ENCODE results near the gene KIAA1671.

KIAA1671 gene

DNA sequence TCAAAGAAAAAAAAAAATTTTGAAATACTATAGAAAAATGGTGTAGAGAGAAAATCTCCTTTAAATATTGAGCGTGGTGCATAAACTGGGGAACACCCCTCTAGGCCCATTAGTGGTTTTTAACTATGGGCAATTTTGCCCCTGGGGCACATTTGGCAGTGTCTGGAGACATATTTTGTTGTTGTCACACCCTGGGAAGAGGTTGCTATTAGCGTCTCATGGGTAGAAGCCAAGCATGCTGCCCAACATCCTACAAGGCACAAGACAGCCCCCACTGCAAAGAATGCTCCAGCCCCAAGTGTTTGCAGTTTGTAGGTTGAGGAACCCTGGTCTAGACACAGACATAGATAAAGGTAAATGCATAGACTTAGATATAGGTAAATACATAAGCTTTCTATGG lies 92.6 kb downstream of the KIAA1671 start:
- DNase-seq (ENCODE audit: low read depth) = no peak

DNA sequence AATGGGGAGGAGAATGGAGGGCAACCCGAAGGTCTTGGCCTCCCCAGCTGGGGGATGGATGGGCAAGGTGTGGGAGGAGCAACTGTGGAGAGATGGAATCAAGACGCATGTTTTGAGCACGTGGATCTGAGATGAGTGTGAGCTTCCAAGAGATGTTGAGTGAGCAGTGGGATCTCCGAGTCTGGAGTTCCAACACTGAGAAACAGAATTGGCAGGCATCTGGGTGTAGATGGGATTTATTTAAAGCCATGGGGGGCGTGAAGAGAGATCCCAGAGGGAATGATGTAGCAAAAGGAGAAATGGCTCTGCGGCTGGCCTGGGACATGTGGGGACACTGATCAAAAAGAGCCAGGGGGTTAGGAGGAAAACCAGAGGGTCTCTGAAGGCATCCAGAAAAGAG lies 95.6 kb downstream of the KIAA1671 start:
- DNase-seq (ENCODE audit: low read depth) = no peak

DNA sequence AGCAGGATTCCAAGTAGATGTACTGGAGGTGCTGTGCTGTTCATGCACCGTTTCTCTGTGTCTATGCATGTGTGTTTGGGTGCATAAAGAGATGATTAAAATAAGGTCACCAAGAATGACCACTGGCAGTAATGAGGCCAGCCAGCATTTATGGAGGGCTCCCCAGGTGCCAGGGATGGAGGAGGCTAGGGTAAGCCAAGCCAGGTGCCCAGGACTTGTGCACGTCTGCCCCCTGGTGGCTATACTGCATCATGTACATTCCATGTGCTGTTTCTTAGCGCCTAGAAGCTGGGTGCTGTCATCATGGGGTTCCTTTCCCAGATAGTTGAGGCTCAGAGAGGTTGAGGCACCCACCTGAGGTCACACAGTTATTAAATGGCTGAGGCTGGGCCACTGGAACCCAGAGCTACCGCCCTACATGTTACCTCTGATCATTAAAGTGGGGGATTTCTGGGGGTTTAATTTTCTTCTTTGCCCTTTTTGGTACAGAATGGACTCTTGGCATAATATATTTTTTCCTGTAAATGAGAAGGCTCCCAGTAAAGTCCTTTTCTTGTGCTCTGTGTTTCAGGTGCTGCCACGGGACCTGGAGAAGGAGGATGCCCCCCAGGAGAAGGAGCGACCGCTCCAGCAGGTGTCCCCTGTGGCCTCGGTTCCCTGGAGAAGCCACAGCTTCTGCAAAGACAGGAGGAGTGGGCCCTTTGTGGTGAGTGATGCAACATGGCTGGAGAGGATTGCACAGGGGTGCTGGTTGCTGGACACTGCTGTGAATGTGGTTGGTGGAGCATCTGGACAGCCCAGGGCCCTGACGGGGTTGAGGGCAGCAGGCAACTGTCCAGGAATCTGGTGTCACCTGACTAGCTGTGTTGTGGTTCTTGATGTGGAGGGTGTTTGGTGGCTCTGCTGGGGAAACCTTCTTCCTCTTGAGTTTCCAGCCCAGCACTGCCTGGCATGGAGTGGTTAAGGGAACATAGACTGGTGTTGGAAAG lies 96.4 kb downstream of the KIAA1671 start:
- DNase-seq (ENCODE audit: low read depth) = peak; percentile 55

DNA sequence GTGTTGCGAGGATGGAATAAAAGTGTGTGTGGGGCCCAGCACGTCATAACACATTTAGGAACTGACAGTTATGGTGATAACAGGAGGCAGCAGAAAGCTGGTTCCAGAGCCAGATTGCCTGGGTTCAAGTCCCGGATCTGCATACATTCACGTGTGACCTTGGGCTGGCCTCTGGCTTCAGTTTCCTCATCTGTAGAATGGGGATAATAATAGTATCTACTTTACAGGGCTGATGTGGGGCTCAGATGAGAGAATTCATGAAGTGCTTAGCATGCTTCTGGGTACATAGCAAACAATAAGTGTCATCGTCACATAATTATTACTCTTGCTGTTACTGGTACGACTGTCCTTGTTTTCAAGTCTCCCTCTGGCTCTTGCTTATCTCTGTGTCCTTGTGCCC lies 97.3 kb downstream of the KIAA1671 start:
- DNase-seq (ENCODE audit: low read depth) = no peak

DNA sequence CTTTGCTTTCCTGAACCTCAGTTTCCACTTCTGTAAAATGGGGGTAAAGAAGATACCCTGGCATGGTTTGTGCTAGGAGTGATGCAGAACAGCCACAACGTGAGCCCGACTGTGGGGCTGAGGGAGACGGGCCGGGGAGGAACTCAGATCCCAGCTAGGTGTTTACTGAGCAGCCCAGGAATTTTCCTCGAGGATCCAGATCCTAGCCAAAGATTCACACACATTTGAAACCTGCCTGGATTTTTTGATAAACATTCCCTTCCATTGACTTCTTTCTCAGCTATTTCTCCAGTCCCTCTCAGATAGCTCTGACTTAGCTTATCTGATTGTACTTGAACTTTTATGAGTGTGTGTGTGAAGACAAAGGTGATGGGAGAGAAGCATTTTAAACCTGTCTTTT lies 98.0 kb downstream of the KIAA1671 start:
- no peak for DNase-seq (ENCODE audit: low read depth)

DNA sequence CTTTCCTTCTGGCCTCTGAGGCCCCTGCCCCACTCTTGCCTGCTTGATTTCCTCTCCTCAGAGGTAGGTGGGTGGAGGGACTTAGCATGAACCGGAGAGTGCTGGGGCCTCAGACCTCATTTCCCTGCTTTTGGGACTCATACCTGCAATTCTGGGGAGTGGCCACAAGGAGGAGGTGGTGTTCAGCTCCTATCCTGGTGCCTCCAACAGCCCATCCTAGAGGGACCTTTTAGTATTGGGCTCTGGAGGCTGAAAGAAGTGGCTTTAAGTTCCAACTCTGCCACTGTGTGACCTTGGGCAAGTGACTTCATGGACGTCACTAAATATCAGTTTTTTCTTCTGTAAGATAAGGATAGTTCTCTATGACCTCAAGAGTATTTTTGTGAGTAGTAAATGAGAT lies 98.6 kb downstream of the KIAA1671 start:
- DNase-seq (ENCODE audit: low read depth) = no peak

DNA sequence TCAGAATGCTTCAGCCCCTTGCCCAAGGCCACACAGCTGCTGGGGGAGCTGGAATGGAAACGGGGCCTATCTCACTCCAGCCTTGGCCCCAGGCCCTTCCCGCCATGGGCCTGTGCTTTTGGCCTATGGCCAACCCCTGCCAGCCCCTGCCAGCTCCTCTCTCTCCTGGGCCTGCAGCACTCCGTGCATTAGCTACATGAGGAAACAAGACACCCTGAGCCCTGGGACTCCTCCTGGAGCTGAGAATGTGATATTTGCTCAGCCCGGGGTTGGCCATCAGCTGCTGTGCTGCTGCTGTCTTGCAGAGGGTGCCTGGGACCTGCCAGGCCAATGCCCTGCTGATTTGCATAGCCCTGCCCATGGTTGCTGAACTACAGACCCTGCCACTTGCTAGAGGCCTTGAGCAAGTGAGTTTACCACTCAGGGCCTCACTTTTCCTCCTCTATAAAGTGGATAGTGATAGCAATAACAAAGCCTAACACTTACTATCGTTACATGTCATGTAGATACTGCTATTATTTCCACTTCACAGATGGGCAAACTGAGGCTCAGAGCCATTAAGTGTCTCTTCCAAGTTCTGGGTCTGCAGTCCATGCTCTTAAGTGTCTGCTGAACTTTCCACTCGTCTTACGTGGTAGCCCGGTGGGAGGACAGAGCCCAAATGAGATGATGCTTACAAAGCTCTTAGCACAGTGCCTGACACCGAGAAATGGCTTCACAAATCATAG lies 99.6 kb downstream of the KIAA1671 start:
- no peak for DNase-seq (ENCODE audit: low read depth)

DNA sequence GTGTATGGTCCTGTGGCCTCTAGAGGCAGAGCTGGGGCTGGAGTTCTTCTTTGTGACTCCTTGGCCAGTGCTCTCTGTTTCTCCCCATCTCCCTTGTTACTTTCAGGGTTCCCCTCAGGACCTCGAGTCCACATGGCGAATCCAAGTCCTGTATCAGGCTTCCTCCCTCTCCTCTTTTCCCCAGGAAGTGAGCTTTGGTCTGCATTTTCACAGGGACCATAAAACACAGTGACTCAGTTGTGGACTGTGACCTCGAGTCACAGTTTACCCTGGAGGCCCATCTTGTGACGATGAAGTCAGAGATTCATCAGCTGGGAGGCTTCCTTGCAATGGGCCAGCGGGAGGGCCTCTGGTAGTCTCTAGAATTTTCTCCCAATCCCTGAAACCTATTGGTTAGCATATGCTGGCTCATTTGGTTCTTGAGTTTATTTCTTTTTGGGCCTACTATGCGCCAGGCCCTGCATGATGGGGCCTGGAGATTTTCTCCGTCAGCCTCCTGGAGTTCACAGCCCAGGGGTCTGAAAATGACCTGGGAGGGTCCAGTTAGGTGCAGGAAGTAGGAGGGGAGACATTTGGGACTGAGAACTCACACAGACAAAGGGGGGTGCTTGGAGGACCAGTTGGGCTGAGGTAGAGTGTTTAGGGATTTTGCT lies 100.8 kb downstream of the KIAA1671 start:
- DNase-seq (ENCODE audit: low read depth) = no peak

DNA sequence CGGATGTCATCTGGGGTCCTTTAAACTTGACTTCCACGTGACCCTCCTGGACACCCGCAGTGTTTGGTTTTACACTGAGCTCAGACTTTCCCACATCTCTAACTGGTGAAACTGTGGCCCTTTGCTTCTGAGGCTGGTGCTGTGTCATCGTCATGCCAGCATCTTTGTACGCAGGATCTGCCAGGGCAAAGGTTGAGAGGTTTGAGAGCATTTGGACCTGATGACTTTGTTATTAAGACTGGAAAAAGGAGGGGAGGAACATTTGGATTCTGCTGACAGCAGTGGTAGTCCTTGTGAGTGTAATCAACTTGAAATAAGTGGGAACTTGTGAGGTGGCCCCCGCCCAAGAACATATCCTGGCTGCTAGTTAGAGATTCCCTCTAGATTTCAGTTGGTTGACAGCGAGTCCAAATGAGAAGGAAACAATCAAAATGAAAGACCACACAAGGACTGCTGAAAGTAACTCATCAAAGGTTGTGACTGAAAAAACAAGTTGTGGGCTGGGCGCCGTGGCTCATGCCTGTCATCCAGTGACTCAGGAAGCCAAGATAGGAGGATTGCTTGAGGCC lies 102.5 kb downstream of the KIAA1671 start:
- no peak for DNase-seq (ENCODE audit: low read depth)

DNA sequence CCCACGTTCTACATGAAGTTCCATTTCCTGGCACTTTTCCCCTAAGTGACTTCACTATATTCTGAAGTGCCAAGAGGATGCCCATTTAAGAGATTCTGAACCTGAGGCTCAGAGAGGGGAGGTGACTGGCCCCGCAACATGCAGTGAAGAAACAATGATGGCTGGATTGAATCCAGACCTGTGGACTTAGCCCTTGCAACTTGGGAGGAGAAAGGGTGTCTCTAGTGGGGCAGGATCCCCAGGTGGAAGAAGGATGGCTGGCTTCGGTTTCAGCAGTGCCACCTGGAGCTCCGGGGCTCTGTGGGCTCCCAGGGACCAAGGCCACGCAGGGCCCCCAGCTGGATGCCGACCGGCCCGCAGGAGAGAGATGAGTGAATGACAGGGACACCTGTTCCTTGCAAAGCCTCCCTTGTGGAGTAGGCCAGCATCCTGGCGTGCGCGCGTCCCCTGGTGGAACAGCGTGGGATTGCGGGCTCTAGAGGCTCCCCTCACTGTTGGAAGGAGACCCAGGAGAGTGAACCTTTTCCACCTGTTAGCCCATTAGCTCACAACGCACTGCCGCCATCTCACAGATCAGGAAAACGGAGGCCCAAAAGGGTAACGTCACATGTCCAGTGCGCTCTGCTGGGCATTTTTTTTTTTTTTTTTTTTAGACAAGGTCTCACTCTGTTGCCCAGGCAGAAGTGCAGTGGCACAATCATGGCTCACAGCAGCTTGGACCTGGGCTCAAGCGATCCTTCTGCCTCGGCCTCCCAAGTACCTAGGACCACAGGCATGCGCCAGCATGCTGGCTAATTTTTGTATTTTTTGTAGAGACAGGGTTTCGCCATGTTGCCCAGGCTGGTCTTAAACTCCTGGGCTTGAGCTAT lies 104.7 kb downstream of the KIAA1671 start:
- peak; percentile 52 for DNase-seq (ENCODE audit: low read depth)

DNA sequence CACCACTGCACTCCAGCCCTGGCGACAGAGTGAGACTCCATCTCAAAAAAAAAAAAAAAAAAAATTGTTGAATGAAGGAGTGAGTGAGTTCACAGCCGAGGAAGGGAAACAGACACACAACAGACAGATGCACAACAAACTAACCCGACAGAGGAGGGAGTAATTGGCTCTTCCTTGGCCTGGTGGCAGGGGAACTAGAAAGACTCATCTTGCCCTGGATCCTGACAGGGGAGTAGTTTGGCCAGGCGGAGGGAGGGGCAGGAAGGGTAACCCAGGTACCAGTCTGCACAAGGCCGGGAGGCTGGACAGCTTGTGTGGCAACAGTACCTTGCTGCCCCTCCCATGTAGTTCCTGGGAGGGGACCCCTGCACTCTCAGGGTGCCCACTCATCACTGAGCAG lies 106.9 kb downstream of the KIAA1671 start:
- DNase-seq (ENCODE audit: low read depth) = no peak

DNA sequence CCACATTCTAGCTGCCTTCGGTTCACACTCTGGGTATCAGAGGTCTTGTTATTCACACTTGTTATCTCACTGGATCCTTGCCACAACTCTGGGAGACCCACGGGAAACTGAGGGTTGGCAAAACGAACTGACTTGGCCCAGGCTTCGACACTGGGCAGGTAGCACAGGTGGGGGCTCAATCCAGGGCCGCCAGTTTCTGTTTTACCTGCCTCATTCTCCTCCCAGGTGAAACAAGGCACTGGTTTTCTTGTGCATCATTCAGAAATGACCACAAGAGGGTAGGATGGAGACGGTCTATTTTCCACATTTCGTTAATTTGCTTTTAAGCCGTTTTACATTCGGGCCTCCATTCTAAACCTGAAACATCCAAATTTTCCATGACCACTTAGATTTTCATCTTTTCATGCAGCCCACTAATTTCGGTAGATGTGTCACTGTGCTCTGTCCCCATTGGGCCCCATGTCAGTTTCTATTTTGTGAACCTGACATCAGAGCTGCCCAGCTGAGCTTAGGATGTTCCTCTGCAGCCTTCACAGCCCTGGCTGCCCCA lies 108.1 kb downstream of the KIAA1671 start:
- no peak for DNase-seq (ENCODE audit: low read depth)

DNA sequence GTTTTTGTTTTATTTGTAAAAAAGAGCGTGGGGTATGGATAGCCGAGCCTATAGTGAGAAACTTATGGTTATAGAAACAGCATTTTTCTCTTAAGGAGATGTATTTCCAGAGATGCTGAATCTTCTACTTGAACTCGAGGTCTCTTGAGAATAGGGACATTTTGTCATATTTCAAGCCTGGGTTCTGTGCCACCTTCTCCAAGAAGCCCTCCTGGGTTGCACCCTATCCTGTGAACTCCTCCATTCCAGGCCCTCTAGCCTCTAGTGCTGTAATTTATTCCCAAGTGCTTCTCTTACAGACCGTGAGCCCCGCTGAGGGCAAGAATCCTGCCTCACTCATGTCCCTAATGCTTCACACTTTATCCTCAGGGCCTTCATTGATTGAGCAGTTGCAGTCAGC lies 108.6 kb downstream of the KIAA1671 start:
- no peak for DNase-seq (ENCODE audit: low read depth)

DNA sequence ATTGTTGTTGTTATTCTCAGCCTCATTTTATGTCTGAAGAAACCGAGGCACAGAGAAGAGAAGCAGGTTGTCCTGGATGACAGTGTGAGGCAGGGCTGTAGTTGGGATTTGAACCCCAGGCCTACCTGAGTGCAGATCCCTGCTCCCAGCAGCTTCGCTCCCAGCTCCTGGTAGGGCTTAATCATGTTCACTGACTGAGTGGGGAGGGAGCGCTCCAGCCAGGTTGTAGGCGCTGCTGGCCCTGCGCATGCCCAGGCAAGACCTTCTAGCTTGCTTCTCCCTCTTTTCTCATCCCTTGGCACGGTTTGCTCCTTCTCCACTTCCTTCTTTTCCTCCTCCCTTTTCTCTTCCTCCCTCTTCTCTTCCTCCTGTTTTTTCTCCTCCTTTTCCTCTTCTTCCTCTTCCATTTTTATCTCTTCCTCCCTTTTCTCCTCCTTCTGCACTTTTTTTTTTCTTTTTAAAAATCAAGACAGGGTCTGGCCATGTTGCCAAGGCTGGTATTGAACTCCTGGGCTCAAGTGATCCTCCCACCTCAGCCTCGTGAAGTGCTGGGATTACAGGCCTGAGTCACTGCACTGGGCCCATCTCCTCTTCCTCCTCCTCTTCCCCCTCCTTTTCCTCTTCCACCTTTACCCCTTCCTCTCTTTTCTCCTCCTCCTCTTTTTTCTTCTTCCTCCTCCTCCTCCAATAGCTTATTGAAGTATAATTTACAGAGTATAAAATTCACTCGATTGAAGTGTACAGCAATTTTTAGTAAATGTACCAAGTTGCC lies 109.3 kb downstream of the KIAA1671 start:
- DNase-seq (ENCODE audit: low read depth) = no peak

DNA sequence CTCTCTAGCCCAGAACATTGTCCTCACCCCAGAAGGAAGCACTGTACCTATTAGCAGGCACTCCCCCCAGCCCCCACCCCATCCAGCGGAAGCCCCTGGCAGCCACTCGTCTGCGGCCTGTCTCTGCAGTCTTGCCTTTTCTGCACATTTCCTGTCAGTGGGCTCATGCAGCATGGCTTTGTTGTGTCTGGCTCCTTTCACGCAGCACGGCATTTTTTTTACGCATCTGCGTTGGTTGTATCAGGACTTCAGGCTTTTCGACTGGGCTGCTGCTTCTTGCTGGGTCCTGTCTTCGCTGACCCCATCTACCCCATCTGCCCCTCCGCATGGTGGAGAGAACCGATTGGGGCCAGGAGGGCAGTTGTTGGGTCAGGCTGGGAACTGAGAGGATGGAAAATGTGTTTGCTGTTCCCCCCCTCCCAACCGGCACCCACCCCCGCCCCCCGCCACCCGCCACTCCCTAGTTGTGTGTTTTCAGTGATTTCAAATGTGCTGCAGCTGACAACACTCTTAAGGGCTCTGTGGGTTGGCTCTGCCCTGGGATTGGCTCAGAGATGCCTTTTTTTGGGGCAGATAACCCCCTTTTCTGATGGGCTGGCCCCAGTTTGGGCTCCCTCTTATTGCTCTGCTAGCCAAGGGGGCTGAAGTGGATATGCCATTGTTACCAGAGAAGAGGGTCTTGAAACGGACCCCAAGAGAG lies 110.0 kb downstream of the KIAA1671 start:
- peak; percentile 51 for DNase-seq (ENCODE audit: low read depth)

DNA sequence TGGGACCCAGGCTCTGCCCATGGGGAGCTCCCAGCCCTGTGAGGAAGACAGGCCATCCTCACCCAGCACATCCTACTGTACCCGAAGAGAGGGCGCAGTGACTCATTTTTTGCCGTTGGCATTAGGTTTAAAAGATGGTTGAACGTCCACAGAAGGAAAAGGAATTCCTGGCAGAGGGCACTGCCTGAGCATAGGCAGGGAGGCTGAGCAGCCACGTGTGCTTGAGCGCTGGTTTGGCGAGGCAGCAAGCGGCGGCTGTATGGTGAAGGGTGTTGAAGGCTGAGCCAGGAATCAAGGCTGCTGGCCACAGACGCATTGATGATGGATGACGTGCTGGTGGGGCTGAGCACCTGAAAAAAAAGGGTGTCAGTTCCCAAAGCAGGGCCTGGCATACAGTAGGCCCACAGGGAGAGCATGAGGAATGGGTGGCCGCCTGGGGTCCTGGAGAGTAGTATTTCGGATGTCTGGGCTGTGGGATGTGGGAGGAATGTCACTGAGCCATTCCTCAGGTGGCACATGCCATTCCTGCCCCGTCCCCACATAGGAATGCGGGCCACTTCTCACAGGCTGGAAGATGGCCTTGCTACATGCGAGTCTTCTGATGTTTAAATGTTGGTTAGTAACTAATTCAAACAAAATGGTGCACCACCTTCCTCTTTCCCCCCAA lies 112.5 kb downstream of the KIAA1671 start:
- DNase-seq (ENCODE audit: low read depth) = no peak

DNA sequence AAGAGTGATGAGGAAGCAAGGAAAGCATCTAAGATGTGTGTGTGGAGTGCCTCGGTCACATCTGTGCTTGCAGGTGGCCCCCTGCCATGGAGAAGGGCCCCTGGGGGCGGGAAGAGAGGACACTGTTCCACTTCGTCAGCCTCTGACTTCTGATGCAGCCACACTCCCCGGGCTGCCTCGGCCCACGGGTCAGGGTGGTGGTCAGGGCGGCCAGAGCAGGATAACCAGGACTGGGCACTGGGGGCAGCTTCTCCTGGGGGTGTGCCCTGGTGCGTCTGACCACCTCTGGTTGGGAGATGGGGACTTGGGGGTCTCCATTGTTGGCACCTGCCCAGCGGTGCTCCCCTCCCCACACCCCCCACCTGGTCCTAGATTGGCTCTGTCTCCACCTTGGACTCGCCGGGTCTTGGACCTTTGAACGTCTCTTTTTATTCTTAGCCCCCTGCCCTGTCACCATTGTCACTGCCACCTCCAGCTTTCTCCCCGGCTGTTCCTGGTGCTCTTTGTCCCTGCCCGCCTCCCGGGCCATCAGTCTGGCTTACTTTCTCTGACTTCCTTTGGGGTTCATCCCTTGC lies 114.4 kb downstream of the KIAA1671 start:
- DNase-seq (ENCODE audit: low read depth) = no peak

DNA sequence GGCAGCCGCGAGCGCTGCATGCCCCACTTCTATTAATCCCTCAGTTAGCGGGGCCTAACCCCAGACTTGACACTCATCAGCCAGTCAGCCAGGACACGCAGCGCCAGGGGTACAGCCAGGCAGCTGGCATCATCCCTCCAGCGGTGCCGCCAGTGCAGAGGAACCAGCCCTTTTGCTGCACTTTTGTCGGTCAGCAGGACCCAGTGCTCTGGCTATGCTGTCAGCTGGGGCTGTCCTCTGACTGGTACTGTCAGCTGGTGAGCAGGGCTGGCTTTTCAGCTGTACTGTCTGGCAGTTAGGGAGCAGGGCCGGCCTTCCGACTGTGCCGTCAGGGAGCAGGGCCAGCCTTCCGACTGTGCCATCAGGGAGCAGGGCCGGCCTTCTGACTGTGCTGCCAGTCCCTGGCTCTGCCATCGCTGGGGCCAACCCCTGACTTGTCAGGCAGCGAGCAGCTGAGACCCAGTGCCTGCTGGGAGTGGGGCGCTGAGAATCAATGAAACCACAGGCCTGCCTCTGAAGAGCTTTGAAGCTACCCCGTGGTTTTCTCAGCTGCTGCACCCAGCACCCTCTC lies 115.4 kb downstream of the KIAA1671 start:
- peak; percentile 56 for DNase-seq (ENCODE audit: low read depth)
